ENCODE data around the gene DDX1.

- TF ChIP-seq, protein P1, sequence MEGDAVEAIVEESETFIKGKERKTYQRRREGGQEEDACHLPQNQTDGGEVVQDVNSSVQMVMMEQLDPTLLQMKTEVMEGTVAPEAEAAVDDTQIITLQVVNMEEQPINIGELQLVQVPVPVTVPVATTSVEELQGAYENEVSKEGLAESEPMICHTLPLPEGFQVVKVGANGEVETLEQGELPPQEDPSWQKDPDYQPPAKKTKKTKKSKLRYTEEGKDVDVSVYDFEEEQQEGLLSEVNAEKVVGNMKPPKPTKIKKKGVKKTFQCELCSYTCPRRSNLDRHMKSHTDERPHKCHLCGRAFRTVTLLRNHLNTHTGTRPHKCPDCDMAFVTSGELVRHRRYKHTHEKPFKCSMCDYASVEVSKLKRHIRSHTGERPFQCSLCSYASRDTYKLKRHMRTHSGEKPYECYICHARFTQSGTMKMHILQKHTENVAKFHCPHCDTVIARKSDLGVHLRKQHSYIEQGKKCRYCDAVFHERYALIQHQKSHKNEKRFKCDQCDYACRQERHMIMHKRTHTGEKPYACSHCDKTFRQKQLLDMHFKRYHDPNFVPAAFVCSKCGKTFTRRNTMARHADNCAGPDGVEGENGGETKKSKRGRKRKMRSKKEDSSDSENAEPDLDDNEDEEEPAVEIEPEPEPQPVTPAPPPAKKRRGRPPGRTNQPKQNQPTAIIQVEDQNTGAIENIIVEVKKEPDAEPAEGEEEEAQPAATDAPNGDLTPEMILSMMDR (conservative IDR thresholded peaks at IDR 0.05; ENCODE audit: low read length): no peak
- no peak for TF ChIP-seq EZH2phosphoT487 (IDR thresholded peaks at IDR 0.05; ENCODE audit: borderline replicate concordance)
These were observed 87.2 kb downstream of the DDX1 start for GRCh38 chr2:15678909-15679308.

All from Loucy (cell line).